Hair follicle dermal papilla cell (primary cell): Measurements from ENCODE around the gene KLF9. TPM values are rescaled to one million over a fixed set of nuclear protein-coding genes. Genes with fewer than 3 reads are reported as not detected.

Experiments
- total RNA-seq: library from RNA; depleted of rRNA; stranded (reverse); fragments of >200 nt; gene quantifications from 2 replicates; pipeline ENCODE4 v1.2.3, GENCODE V29; 2012

The KLF9 gene
- total RNA-seq, result 28.7 and 38.8 TPM in 2 replicates

GRCh38 chr9:70413799-70414775 lies at the start of gene KLF9:
Gene KLF9 (minus strand): TSS chr9:70414657. CDS start chr9:70413363, 1,294 bp downstream.

Other genes with a start within 250 kb of the KLF9 start
- gene SMC5, start 155.7 kb downstream of the KLF9 start, total RNA-seq, result 20.5 and 29.7 TPM in 2 replicates